Motor neuron (in vitro differentiated cells): ENCODE results near the gene SPOCK1. TPM values are rescaled to one million over a fixed set of nuclear protein-coding genes. Genes with fewer than 3 reads are reported as not detected.
A peak's percentile ranks its signal among the peaks of the same experiment; 100 is the strongest.

Experiments used
- ATAC-seq, 8 experiments: fragments of 200-7000 bp; cut with Tn5 transposase; replicated peaks in 6 of 8; 2 replicates each; pipeline ENCODE4 v1.8.0; 2021; ENCODE audit warnings: mild to moderate bottlenecking in 8 of 8, moderate library complexity in 8 of 8
- H3K27ac ChIP-seq, 2 donors: fragments of 250-450 bp; sonication (Bioruptor Pico); 2 replicates each; pipeline ENCODE4 v1.9.0; 2021; ENCODE audit warnings: antibody characterized with exemption in 2 of 2, mild to moderate bottlenecking in 2 of 2, moderate library complexity in 1 of 2
- H3K4me1 ChIP-seq, 2 donors: fragments of 250-450 bp; sonication (Bioruptor Pico); replicated peaks in 1 of 2; 2 replicates each; pipeline ENCODE4 v1.6.1; 2021; ENCODE audit warnings: antibody characterized with exemption in 2 of 2, mild to moderate bottlenecking in 2 of 2, moderate library complexity in 1 of 2
- H3K4me3 ChIP-seq, 5 donors: fragments of 250-450 bp; sonication (Bioruptor Pico); 2 replicates each; pipeline ENCODE4 v1.9.0; 2021; ENCODE audit warnings: antibody characterized with exemption in 5 of 5, mild to moderate bottlenecking in 5 of 5, moderate library complexity in 4 of 5
- WGBS, 10 experiments: fragments of 450-650 bp; shearing (Covaris generic); methylation state at CpG; one replicate each; pipeline ENCODE4 v1.0.0; 2022; 5-methylcytosine and 5-hydroxymethylcytosine counted together
- in situ Hi-C, 9 experiments: fragments of 400-800 bp; cut with MboI; loops; one replicate each; pipeline ENCODE4 v1.15.0; 2021; ENCODE audit warnings: low sequenced_read_pairs in 9 of 9, low pct_unique_long_range_greater_than_20kb in 2 of 9; ENCODE audit not compliant: unreplicated experiment in 9 of 9
- total RNA-seq, 8 experiments: library from RNA; unstranded; fragments of 300-600 nt; gene quantifications; 2 replicates each; pipeline versions ENCODE4 v1.2.3 to v1.2.4, GENCODE V29; 2022

The SPOCK1 gene
- total RNA-seq, 8 experiments from 2014 or later: 9.4 to 154 (median 25.1) TPM

DNA sequence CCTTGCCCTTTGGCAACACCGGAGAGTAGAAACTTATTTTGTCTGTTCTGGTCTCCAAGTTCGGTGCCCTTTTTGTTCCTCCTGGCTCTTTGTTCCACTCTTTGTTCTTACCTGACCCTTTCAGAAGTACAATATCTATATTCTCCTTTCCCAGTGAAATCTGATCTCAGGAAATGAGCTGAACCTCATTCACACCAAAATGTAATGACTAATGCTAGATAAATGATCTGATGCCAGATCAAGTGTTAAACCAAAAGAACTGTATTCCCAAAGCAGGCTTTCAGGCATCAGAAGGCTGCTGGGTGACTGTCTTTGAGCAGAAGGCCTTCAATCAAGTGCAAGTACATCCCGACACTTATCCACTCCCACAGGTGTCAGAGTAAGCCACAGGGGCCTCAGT is 156.4 kb downstream of the SPOCK1 start:
- H3K4me3 ChIP-seq: no peak overlapping the region
- in situ Hi-C loops: loop anchor here in 4 of 9 experiments (10.0 to 25.0 kb wide), 2 partner anchors 145 to 152 kb away; partner anchors contain the start of gene SPOCK1 (in 4 of the 4)
- 60 to 100% (median 89%) methylated on average over 1 to 3 of the region's 3 CpGs; no CpG with 5 or more reads in 4 of the 10 experiments for WGBS, 10 experiments
- no peak for ATAC-seq
- H3K4me1 ChIP-seq: peaks cover 9 to 15% of the 10 kb centered on the region in 2 donors
- H3K27ac ChIP-seq: no peak overlapping the region

DNA sequence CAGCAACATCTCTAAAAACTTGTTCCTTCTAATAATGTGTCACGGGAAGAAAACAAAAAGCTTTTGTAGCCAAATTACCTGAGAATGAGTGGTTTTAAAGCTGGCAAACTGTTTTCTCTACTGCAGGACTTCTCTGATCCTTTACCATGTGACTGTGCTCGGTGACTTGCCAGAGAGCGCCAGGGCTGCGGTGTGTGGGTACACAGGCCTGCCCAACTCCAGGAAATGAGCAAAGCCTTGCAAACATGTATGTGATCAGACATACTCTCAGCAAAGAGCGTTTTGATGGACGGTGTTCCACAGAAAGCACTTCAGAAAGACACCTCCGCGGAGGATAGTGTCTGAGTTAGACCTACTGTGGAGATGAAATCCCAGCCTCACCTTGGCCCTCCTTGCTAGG is 157.3 kb downstream of the SPOCK1 start:
- no peak overlapping the region for H3K27ac ChIP-seq
- 67 to 100% (median 79%) methylated on average over 2 to 8 of the region's 8 CpGs; no CpG with 5 or more reads in 4 of the 10 experiments for WGBS, 10 experiments
- ATAC-seq: no peak

DNA sequence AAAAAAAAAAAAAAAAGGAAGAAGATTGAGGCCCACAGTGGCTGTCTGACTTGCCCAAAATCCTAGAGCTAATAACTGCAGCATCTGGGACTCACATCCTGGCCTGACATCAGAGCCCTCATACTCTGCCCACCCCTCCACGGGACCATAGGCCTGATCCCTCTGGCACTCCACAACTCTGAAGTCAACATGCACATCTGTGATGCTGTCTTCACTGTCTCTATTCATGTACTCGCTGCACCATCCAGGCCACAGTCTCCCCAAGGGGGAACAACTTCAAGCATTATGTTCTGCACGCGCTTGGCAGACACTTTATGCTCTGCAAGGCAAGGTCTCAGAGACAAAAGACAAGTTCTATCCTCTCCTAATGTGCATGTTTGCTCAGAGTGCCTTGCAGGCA is 158.2 kb downstream of the SPOCK1 start:
- no peak overlapping the region for H3K4me3 ChIP-seq
- peak in 1 of 8 experiments; percentile 29 for ATAC-seq
- in situ Hi-C loops: loop anchor here in 4 of 9 experiments (10.0 to 25.0 kb wide), 2 partner anchors 146 to 154 kb away; partner anchors contain the start of gene SPOCK1 (in 4 of the 4)
- no peak overlapping the region for H3K27ac ChIP-seq
- H3K4me1 ChIP-seq: peaks cover 10 to 15% of the 10 kb centered on the region in 2 donors
- WGBS, 10 experiments: 80 to 100% (median 90%) methylated on average over 1 to 4 of the region's 4 CpGs; no CpG with 5 or more reads in 5 of the 10 experiments

More for the DNA sequence above, 157.3 kb downstream of the SPOCK1 start:
- H3K4me1 ChIP-seq: peaks cover 9 to 15% of the 10 kb centered on the region in 2 donors
- in situ Hi-C loops: loop anchor here in 4 of 9 experiments (10.0 to 25.0 kb wide), 2 partner anchors 145 to 153 kb away; partner anchors contain the start of gene SPOCK1 (in 4 of the 4)
- no peak overlapping the region for H3K4me3 ChIP-seq

DNA sequence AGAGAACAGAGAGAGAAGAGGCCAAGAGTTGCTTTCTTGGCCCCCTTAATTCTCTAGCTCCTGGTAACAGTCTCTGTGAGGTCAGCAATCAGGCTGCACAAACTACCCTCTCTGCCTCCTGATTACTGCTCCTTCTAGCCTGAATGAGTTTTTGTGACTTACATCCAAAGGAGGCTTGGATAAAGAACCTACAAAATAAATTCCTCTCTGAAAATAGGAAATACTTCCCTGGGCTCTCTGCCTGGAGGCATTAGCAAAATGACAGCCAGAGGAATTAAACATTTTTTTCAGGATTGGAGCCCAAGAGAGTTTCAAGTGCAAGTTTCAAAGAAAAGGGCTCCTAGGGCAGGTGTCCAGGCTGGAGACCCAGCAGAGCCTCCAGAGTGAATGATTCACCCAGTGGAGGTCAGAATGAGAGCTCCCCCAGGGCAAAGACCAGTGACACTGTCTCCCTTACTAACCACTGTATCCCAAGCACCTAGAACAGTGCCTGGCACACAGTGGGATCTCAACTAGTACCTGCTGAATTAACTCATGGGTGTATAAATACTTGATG is 162.5 kb downstream of the SPOCK1 start:
- H3K4me3 ChIP-seq: no peak overlapping the region
- ATAC-seq: peak in 1 of 8 experiments; percentile 17
- H3K27ac ChIP-seq: no peak overlapping the region
- in situ Hi-C loops: loop anchor here in 1 of 9 experiments (25.0 kb wide), 1 partner anchor 151 kb away; the partner anchor contains the start of gene SPOCK1
- peaks cover 12 to 28% of the 10 kb centered on the region in 2 donors for H3K4me1 ChIP-seq

DNA sequence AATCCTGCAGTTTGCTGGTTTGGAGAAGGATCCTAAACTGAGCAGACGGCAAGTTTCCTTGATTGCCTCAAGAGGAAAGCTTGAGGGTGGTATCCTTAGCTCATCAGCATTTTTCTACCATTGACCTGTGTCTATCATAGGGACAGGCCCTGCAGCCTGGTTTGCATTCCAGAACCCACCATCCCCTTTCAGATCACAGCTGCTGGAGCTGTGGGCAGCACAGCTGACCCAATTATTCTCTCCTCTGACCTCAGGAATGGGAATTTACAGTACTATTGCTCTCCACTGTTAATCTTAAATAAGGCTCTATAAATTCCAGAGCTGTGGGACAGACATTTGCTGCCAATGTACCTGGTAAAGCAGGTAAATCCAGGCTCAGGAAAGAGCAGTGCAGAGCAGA is 163.0 kb downstream of the SPOCK1 start:
- peak in 1 of 8 experiments; percentile 16 for ATAC-seq
- H3K4me1 ChIP-seq: peaks cover 12 to 28% of the 10 kb centered on the region in 2 donors
- in situ Hi-C loops: loop anchor here in 1 of 9 experiments (25.0 kb wide), 1 partner anchor 151 kb away; the partner anchor contains the start of gene SPOCK1
- 60 to 83% (median 80%) methylated on average over 1 of the region's 1 CpG; no CpG with 5 or more reads in 5 of the 10 experiments for WGBS, 10 experiments
- no peak overlapping the region for H3K27ac ChIP-seq
- H3K4me3 ChIP-seq: no peak overlapping the region

DNA sequence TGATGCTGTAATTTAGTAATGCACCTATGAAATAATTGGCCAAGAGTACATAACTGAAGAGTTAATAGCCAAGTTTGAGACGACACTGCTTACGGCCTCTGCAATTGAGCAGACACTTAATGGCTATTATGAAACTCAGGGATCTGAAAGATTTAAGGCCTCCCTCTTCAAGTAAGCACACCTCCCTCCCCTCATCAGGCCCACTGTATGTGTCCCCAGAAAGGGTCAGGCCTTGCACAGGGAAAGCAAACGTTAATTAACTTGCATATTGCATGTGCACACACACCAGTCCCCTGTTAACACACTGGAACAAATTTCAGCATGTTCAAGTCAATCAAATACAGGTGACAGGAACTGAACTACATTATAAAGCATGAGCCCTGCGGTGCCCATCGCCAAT is 163.6 kb downstream of the SPOCK1 start:
- Histone ChIP-seq H3K27ac (no peak overlapping the region), H3K4me3 (no peak overlapping the region), H3K4me1 (peaks cover 12 to 32% of the 10 kb centered on the region in 2 donors)
- ATAC-seq: peak in 5 of 8 experiments; percentile 67 to 92 (median 77)
- in situ Hi-C loops: loop anchor here in 1 of 9 experiments (25.0 kb wide), 1 partner anchor 152 kb away; the partner anchor contains the start of gene SPOCK1
- WGBS, 10 experiments: 23 to 100% (median 82%) methylated on average over 2 to 5 of the region's 5 CpGs; no CpG with 5 or more reads in 4 of the 10 experiments

DNA sequence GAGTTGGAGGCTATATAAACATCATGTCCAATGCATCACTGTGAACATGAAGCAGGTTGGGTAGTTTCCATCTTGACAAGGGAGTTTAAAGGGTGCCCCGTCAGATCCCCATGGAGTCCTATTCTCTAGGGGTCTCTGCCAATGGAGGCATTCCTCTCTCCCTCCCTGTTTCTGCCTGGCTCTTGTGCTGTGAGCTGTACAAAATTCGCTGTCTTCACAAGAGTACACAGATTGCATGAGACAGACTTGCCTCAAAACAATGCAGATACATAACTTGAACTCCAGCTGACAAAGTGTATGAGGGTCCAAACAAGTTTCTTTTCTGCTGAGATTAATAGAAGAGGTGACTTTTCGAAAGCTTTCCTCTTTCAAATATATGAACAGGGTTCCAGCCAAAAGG is 165.2 kb downstream of the SPOCK1 start:
- 57 to 100% (median 78%) methylated on average over 1 to 3 of the region's 3 CpGs; no CpG with 5 or more reads in 1 of the 10 experiments for WGBS, 10 experiments
- Histone ChIP-seq H3K4me1 (peaks cover 21 to 46% of the 10 kb centered on the region in 2 donors), H3K4me3 (no peak overlapping the region), H3K27ac (no peak overlapping the region)
- ATAC-seq: peak in 1 of 8 experiments; percentile 24
- in situ Hi-C loops: loop anchor here in 1 of 9 experiments (25.0 kb wide), 1 partner anchor 153 kb away; the partner anchor contains the start of gene SPOCK1

DNA sequence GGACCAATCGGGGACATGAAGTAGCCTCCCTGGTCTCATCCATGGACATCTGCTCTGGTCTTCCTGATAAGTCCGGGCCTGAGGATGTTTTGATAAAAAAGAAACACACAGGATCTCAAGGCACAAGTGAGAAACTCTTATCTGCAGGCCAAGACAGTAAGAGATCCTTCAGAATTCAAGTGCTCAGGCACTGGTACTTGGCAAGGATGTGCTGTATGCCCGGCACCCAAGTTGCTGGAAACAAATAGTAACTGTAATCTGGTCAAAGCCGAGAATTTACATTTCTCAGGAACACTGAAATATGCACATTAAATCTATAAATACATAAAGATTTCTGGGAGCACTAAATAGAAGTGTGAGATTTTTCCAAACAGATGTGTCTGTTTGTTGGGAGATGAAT is 165.7 kb downstream of the SPOCK1 start:
- Histone ChIP-seq H3K4me1 (peaks cover 24 to 51% of the 10 kb centered on the region in 2 donors), H3K4me3 (no peak overlapping the region), H3K27ac (no peak overlapping the region)
- 0 to 100% (median 82%) methylated on average over 1 to 4 of the region's 4 CpGs; no CpG with 5 or more reads in 2 of the 10 experiments for WGBS, 10 experiments
- peak in 3 of 8 experiments; percentile 34 to 93 (median 63) for ATAC-seq
- in situ Hi-C loops: loop anchor here in 1 of 9 experiments (25.0 kb wide), 1 partner anchor 154 kb away; the partner anchor contains the start of gene SPOCK1

DNA sequence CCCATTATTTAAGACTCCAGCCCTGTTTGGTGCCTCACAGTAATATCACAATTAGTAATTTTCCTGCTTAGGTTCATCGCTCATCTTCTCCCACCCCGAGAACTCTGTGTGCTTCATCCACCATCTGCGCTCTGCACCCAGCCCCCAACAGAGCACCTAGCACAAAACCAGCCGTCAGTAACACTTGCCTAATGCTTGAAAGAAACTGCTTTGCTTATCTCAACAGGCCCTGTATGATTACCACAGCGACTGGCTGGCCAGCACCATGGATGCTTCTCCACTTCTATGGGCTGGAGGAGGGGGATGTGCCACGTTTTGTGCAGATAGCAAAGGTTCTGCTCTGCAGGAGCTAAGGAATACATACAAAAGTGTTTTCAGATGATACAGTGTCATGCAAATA is 166.8 kb downstream of the SPOCK1 start:
- no peak for ATAC-seq
- in situ Hi-C loops: loop anchor here in 1 of 9 experiments (25.0 kb wide), 1 partner anchor 155 kb away; the partner anchor contains the start of gene SPOCK1
- WGBS, 10 experiments: 57 to 100% (median 71%) methylated on average over 1 to 2 of the region's 6 CpGs; no CpG with 5 or more reads in 3 of the 10 experiments
- H3K4me3 ChIP-seq: no peak overlapping the region
- H3K4me1 ChIP-seq: peaks cover 24 to 57% of the 10 kb centered on the region in 2 donors
- H3K27ac ChIP-seq: no peak overlapping the region

DNA sequence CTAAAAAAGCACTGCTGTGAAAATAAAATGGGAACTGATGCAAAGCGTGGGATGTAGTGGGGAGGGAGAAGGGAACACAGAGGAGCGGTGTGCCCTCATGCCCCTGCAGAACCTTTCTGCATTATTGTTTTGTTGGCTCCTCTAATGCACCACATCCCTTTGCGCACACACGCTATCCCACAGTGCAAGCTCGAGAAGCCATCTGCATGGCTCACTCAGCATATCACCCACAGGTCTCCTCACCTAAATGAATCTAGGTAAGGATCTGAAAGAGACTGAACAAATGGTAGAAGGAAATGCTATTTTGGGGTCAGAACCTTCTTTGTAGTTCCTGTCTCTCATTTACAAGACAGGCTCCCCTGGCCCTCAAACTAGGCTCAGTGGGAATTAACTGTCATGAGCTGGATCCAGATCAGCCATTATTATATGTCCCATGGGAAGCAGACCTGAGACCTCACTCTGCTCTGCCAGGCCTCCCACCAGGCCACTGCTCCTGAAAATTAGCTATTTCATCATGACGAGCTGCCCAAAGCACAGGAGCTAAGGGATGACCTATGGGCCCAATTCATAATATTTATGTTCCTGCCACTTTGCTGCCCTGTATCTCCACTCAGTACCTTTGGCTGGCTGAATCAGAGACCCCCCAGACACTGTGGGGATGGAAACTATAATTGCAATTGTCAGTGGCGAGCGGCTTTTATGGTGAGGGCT is 169.4 kb downstream of the SPOCK1 start:
- peak in 5 of 8 experiments; percentile 62 to 97 (median 90) for ATAC-seq
- in situ Hi-C loops: loop anchor here in 2 of 9 experiments (10.0 to 25.0 kb wide), 2 partner anchors 158 to 165 kb away; partner anchors contain the start of gene SPOCK1 (in 2 of the 2)
- Histone ChIP-seq H3K4me3 (no peak overlapping the region), H3K4me1 (peaks cover 20 to 38% of the 10 kb centered on the region in 2 donors), H3K27ac (no peak overlapping the region)
- WGBS, 10 experiments: 64 to 93% (median 80%) methylated on average over 3 to 7 of the region's 8 CpGs; no CpG with 5 or more reads in 4 of the 10 experiments

DNA sequence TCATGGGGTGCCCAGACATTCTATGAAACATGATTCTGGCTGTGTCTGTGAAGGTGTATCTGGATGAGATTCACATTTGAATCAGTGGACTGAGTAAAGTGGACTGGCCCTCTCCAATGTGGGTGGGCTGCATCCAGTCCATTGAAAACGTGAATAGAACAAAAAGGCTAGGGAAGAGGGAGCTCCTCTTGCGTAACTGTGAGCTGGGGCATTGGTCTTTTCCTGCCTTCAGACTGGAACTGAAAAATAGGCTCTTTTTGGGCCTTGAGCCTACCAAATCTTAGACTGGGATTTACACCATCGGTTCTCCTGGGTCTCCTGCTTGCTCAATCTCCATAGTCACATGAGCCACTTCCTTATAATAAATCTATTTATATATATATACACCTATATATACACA is 170.1 kb downstream of the SPOCK1 start:
- H3K27ac ChIP-seq: no peak overlapping the region
- H3K4me3 ChIP-seq: no peak overlapping the region
- ATAC-seq: no peak
- peaks cover 14 to 30% of the 10 kb centered on the region in 2 donors for H3K4me1 ChIP-seq
- in situ Hi-C loops: loop anchor here in 2 of 9 experiments (10.0 to 25.0 kb wide), 2 partner anchors 158 to 166 kb away; partner anchors contain the start of gene SPOCK1 (in 2 of the 2)
- 40 to 100% (median 69%) methylated on average over 1 to 2 of the region's 3 CpGs; no CpG with 5 or more reads in 4 of the 10 experiments for WGBS, 10 experiments

DNA sequence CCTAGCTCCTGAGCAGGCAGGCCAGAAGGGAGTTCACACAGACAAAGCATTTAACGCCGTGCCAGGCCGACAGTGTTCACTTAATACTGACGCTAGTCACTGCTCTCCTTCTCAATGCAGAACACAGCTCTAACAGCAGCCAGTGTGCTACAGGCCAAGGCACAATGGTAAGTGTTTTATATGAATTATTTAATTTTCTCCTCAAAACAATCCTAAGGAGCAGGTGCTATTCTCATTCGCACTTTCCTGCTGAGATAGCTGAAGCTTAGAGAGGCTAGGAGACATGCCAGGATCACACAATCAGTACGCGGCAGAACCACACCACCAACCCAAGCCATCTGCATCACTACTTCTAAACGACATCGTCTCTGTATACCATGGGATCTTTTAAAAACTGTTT is 170.7 kb downstream of the SPOCK1 start:
- H3K4me1 ChIP-seq: peaks cover 12 to 29% of the 10 kb centered on the region in 2 donors
- H3K4me3 ChIP-seq: no peak overlapping the region
- H3K27ac ChIP-seq: no peak overlapping the region
- 79 to 100% (median 89%) methylated on average over 1 to 9 of the region's 9 CpGs; no CpG with 5 or more reads in 4 of the 10 experiments for WGBS, 10 experiments
- in situ Hi-C loops: loop anchor here in 2 of 9 experiments (10.0 to 25.0 kb wide), 2 partner anchors 159 to 166 kb away; partner anchors contain the start of gene SPOCK1 (in 2 of the 2)
- ATAC-seq: no peak
